MCF 10A (cell line): Measurements from ENCODE around the gene SCAPER. TPM values are rescaled to one million over a fixed set of nuclear protein-coding genes. Genes with fewer than 3 reads are reported as not detected.
"Not testable (repeated sequence)": the region's sequence is repeated elsewhere in the genome, so short reads cannot be mapped to it uniquely, and the experiment has no call there.

ENCODE experiments used
- BruUV-seq: library from RNA; stranded (reverse); fragments of 400-500 nt; replicated peaks from 2 replicates; lab custom pipeline; 2021; lab: Mats Ljungman, UMichigan
- CTCF ChIA-PET: fragments of 300-600 bp; sonication (Branson Sonifier 250); formaldehyde crosslinking; extraction: SDS; loops from one replicate; lab custom pipeline; 2021; ENCODE audit warnings: antibody characterized with exemption, inconsistent platforms; lab: Yijun Ruan, JAX
- POLR2A ChIA-PET: fragments of 300-600, 350-650 bp; sonication (Branson Sonifier 250); formaldehyde crosslinking; extraction: SDS; loops from one replicate; lab custom pipeline; 2020; ENCODE audit warnings: antibody characterized with exemption, inconsistent platforms; lab: Yijun Ruan, JAX
- DNase-seq: peaks from one replicate; pipeline ENCODE4 v3.0.0-alpha.2; 2018; ENCODE audit not compliant: unreplicated experiment
- H3K27ac Mint-ChIP-seq: one replicate; pipeline ENCODE4 v1.8.0; 2022; ENCODE audit warnings: mild to moderate bottlenecking, low read depth, mixed read lengths; ENCODE audit not compliant: unreplicated experiment
- H3K27me3 Mint-ChIP-seq: one replicate; pipeline ENCODE4 v1.8.0; 2022; ENCODE audit warnings: mixed read lengths; ENCODE audit not compliant: insufficient read depth, unreplicated experiment
- H3K36me3 Mint-ChIP-seq: one replicate; pipeline ENCODE4 v1.8.0; 2022; ENCODE audit warnings: mild to moderate bottlenecking, moderate library complexity, mixed read lengths; ENCODE audit not compliant: insufficient read depth, unreplicated experiment
- H3K4me1 Mint-ChIP-seq: one replicate; pipeline ENCODE4 v1.8.0; 2022; ENCODE audit warnings: mixed read lengths; ENCODE audit not compliant: insufficient read depth, unreplicated experiment
- H3K4me3 Mint-ChIP-seq: one replicate; pipeline ENCODE4 v1.8.0; 2022; ENCODE audit warnings: mild to moderate bottlenecking, moderate library complexity, mixed read lengths; ENCODE audit not compliant: unreplicated experiment
- H3K9me3 Mint-ChIP-seq: one replicate; pipeline ENCODE4 v1.8.0; 2022; ENCODE audit warnings: mixed read lengths; ENCODE audit not compliant: unreplicated experiment
- intact Hi-C: fragments of 100-400 bp; cut with micrococcal nuclease; formaldehyde crosslinking; loops from 2 replicates; pipeline ENCODE4 v1.14.1; 2022
- total RNA-seq: library from RNA; stranded (reverse); gene quantifications from 2 replicates; pipeline ENCODE4 v1.2.3, GENCODE V29; 2022
- TF ChIP-seq, protein P1 (sequence below): fragments of 200-600 bp; IDR thresholded peaks from one replicate; pipeline ENCODE4 v1.8.0; 2022; ENCODE audit warnings: antibody characterized with exemption, mild to moderate bottlenecking; ENCODE audit not compliant: unreplicated experiment

SCAPER gene
- total RNA-seq, 1 experiment from 2014 or later: 9.5 TPM

DNA sequence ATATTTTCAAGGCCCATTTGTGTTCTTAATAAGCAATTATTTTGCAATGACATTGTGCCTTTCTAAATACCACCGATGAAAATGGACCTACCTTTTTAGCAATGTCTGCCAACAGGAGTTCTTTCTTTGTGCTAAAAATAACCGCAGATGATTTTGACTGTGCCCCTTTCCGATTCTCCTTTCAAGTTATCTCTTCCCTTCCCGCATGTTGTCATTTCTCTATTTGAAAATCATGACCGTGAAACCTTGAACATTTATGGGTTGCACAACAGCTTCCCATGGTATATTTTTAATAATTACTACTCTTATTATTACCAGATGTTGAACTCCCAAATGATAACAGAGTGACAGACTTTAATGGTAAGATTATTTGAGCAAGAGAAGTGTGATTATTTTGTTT, 583.5 kb downstream of the SCAPER start:
- Mint-ChIP-seq H3K27ac (no peak overlapping the region), H3K27me3 (no peaks in the 10 kb centered on the region), H3K9me3 (no peaks in the 10 kb centered on the region), H3K4me1 (no peaks in the 10 kb centered on the region), H3K36me3 (no peaks in the 10 kb centered on the region), H3K4me3 (no peak overlapping the region)
- ChIA-PET CTCF (no interaction called here), POLR2A (no interaction called here)
- TF ChIP-seq, protein P1, sequence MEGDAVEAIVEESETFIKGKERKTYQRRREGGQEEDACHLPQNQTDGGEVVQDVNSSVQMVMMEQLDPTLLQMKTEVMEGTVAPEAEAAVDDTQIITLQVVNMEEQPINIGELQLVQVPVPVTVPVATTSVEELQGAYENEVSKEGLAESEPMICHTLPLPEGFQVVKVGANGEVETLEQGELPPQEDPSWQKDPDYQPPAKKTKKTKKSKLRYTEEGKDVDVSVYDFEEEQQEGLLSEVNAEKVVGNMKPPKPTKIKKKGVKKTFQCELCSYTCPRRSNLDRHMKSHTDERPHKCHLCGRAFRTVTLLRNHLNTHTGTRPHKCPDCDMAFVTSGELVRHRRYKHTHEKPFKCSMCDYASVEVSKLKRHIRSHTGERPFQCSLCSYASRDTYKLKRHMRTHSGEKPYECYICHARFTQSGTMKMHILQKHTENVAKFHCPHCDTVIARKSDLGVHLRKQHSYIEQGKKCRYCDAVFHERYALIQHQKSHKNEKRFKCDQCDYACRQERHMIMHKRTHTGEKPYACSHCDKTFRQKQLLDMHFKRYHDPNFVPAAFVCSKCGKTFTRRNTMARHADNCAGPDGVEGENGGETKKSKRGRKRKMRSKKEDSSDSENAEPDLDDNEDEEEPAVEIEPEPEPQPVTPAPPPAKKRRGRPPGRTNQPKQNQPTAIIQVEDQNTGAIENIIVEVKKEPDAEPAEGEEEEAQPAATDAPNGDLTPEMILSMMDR: no peak
- no peak for DNase-seq
- intact Hi-C loops: no loop called here
- BruUV-seq: no TSS peak

DNA sequence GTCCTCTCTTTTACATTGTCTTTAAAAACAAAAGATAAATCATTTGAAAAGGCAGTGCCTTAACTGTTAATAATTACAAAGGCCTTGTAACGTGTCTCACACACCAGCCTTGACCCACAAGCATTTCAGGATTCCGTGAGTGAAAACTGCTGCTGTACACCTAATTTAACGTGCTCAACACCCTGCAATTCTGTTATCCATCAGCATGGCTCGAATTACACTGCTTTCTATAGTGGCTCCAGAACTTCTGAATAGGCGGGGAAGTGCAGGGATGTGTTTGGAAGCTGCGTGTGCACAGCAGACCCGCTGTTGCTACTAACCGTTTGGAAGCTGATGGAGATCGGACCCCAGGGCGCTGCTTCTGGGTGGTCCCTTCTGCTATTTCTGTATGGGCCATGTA, 584.0 kb downstream of the SCAPER start:
- BruUV-seq: no TSS peak

DNA sequence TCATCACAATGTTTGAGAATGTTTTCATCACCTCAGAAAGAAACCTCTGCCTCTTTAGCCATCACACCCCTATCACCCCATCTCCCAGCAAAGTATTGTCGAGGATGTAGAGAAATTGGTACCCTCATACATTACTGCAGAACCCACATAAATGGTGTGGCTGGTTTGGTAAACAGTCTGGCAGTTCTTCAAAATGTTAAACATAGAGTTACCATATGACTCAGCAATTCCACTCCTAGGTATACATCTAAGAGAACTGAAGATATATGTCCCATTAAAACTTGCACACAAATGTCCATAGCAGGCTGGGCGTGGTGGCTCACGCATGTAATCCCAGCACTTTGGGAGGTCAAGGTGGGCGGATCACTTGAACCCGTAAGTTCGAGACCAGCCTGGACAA, 585.1 kb downstream of the SCAPER start:
- ChIA-PET CTCF (interaction anchor here (0.8 to 1.1 kb wide), 2 partner anchors 10 to 155 kb away, joined by 3 to 4 read pairs; no protein-coding TSS in a partner anchor), POLR2A (no interaction called here)
- H3K9me3 Mint-ChIP-seq: no peaks in the 10 kb centered on the region
- TF ChIP-seq, protein P1: no peak
- H3K27ac Mint-ChIP-seq: no peak overlapping the region
- BruUV-seq: no TSS peak
- H3K4me3 Mint-ChIP-seq: no peak overlapping the region
- intact Hi-C loops: no loop called here
- no peaks in the 10 kb centered on the region for H3K27me3 Mint-ChIP-seq
- DNase-seq: no peak
- H3K36me3 Mint-ChIP-seq: no peaks in the 10 kb centered on the region
- H3K4me1 Mint-ChIP-seq: no peaks in the 10 kb centered on the region

More for the DNA sequence above, 584.0 kb downstream of the SCAPER start:
- Mint-ChIP-seq H3K4me3 (no peak overlapping the region), H3K27me3 (no peaks in the 10 kb centered on the region), H3K27ac (no peak overlapping the region), H3K4me1 (no peaks in the 10 kb centered on the region), H3K9me3 (no peaks in the 10 kb centered on the region), H3K36me3 (no peaks in the 10 kb centered on the region)
- TF ChIP-seq, protein P1: no peak
- ChIA-PET POLR2A (no interaction called here), CTCF (no interaction called here)
- no peak for DNase-seq
- intact Hi-C loops: no loop called here

DNA sequence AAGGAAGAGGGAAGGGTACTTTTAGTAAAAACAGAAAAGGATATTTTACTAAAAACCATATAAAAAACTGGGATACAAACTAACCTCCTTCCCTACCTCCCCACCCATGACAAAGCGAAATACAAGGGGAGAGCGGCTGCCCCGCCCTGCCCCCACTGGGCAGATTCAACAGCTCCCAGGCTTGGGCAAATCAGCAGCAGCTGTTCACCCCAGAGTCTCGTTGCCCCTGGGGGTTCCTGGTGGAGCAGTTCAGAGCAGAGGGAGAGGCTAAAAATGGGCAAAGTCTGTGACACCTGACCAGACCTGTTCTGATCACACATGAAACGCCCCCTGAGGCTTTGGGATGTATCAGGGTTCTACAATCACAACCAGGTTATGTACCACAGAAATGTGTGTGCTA, 591.4 kb downstream of the SCAPER start:
- H3K27me3 Mint-ChIP-seq: no peaks in the 10 kb centered on the region
- ChIA-PET CTCF (interaction anchor here (1.1 kb wide), 1 partner anchor 16 kb away, joined by 4 read pairs; no protein-coding TSS in a partner anchor), POLR2A (interaction anchor here (0.6 to 1.8 kb wide), 3 partner anchors 10 to 117 kb away, joined by 3 to 6 read pairs (median 4); no protein-coding TSS in a partner anchor)
- BruUV-seq: no TSS peak
- no peaks in the 10 kb centered on the region for H3K9me3 Mint-ChIP-seq
- DNase-seq: no peak
- intact Hi-C loops: no loop called here
- TF ChIP-seq, protein P1: no peak
- H3K27ac Mint-ChIP-seq: no peak overlapping the region
- H3K4me1 Mint-ChIP-seq: peaks cover 17% of the 10 kb centered on the region
- no peaks in the 10 kb centered on the region for H3K36me3 Mint-ChIP-seq
- no peak overlapping the region for H3K4me3 Mint-ChIP-seq

DNA sequence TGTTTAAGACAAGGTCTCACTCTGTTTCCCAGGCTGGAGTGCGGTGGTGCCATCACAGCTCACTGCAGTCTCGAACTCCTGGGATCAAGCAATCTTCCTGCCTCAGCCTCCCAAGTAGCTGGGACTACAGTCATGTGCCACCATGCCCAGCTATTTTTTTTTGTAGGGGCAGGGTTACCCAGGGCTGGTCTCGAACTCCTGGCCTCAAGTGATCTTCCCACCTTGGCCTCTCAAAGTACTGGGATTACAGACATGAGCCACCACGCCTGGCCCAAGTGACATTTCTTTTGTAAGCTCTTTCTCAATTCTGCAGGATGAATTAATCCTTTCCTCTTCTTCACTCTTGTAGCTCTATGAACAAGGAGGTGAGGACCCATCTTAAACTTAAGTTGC, 592.0 kb downstream of the SCAPER start:
- peak overlapping the region; percentile 3 for H3K27ac Mint-ChIP-seq
- H3K36me3 Mint-ChIP-seq, H3K27me3 Mint-ChIP-seq, intact Hi-C loops, DNase-seq, BruUV-seq, H3K4me3 Mint-ChIP-seq, H3K9me3 Mint-ChIP-seq: not testable (repeated sequence)
- peaks cover 21% of the 10 kb centered on the region for H3K4me1 Mint-ChIP-seq
- ChIA-PET POLR2A (interaction anchor here (0.6 to 1.8 kb wide), 4 partner anchors 10 to 618 kb away, joined by 3 to 6 read pairs (median 4); partner anchors contain the start of gene RCN2), CTCF (interaction anchor here (0.7 to 1.1 kb wide), 3 partner anchors 16 to 61 kb away, joined by 3 to 4 read pairs (median 3); no protein-coding TSS in a partner anchor)
